ENCODE results near the gene FOXN4.

FOXN4 gene

DNA sequence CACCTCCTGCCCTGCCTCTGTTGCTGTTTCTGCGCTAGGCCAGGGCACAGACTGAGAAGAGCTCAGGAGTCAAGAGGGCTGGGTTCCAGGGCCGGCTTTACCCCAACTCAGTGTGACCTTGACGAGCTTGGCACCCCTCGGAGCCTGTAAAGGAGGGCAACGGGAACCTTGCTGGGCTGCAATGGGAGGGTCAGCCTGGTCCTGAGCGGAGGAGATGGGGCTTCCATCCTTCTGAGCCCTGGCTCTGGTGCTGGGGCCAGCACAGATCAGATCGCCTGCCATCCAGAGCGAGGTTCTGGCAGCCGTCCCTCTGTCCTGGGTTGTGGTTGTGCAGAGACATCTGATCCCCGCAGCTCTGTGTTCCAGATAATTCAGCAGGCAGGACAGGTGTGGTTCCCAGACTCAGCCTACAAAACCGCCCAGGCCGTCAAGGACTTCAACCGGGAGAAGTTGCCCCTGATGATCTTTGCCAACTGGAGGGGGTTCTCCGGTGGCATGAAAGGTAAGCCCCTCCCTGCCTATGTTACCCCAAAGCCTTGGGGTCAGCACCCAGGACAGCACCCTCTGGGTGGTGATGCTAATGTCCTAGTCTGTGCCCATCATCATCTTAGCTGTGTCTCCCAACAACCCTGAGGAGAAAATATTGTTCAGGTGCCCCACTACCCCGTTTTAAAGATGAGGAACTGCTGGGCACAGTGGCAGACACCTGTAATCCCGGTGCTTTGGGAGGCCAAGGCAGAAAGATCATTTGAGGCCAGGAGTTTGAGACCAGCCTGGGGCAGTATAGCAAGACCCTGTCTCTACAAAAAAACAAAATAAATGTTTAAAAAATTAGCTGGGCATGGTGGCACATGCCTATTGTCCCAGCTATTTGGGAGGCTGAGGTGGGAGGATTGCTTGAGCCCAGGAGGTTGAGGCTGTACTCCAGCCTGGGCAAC lies 50.2 kb downstream of the FOXN4 start:
- TF ChIP-seq, protein P1, sequence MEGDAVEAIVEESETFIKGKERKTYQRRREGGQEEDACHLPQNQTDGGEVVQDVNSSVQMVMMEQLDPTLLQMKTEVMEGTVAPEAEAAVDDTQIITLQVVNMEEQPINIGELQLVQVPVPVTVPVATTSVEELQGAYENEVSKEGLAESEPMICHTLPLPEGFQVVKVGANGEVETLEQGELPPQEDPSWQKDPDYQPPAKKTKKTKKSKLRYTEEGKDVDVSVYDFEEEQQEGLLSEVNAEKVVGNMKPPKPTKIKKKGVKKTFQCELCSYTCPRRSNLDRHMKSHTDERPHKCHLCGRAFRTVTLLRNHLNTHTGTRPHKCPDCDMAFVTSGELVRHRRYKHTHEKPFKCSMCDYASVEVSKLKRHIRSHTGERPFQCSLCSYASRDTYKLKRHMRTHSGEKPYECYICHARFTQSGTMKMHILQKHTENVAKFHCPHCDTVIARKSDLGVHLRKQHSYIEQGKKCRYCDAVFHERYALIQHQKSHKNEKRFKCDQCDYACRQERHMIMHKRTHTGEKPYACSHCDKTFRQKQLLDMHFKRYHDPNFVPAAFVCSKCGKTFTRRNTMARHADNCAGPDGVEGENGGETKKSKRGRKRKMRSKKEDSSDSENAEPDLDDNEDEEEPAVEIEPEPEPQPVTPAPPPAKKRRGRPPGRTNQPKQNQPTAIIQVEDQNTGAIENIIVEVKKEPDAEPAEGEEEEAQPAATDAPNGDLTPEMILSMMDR (IDR thresholded peaks at IDR 0.05; ENCODE audit: control insufficient read depth, insufficient read depth, low read depth, low read length, missing control alignments): no peak
- DNase-seq (ENCODE audit: low read depth): no peak
- H3K4me3 ChIP-seq (ENCODE audit: control insufficient read depth, low read depth, low read length): no peak overlapping the region

DNA sequence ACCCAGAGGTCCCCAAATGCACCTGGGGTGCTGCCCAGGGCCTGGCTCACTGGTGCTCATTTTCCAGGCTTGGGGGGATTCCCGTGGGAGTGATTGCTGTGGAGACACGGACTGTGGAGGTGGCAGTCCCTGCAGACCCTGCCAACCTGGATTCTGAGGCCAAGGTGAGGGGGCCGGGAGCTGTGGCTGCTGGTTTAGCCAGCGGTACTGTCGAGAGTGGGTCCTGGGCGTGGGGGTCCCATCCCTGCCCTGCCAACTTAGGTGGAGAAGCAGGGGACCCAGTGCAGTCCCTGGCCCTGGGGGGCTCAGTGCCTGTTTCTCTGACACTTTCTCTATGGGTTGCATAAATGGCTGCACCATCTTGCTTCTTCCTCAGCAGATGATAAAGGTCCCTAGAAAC lies 50.9 kb downstream of the FOXN4 start:
- H3K4me3 ChIP-seq (ENCODE audit: control insufficient read depth, low read depth, low read length): no peak overlapping the region
- TF ChIP-seq, protein P1 (IDR thresholded peaks at IDR 0.05; ENCODE audit: control insufficient read depth, insufficient read depth, low read depth, low read length, missing control alignments): no peak
- DNase-seq (ENCODE audit: low read depth): no peak

DNA sequence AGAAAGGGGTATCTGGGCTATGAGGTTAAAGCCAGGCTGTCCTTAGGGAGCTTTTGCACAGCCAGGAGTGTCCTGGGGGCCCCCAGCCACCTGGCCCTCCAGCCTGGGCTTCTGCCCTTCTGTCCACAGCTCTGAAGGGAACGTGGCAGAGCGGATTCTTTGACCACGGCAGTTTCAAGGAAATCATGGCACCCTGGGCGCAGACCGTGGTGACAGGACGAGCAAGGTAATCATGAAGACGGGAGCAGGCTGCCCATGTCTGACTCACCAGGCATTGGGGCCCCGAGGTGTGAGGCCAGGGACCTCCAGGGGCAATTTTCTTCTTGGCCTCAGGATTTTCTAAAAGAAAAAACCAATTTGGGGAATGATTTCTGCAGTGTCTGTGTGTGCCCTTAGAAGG lies 53.1 kb downstream of the FOXN4 start:
- TF ChIP-seq, protein P1 (IDR thresholded peaks at IDR 0.05; ENCODE audit: control insufficient read depth, insufficient read depth, low read depth, low read length, missing control alignments): no peak
- no peak for DNase-seq (ENCODE audit: low read depth)
- no peak overlapping the region for H3K4me3 ChIP-seq (ENCODE audit: control insufficient read depth, low read depth, low read length)

DNA sequence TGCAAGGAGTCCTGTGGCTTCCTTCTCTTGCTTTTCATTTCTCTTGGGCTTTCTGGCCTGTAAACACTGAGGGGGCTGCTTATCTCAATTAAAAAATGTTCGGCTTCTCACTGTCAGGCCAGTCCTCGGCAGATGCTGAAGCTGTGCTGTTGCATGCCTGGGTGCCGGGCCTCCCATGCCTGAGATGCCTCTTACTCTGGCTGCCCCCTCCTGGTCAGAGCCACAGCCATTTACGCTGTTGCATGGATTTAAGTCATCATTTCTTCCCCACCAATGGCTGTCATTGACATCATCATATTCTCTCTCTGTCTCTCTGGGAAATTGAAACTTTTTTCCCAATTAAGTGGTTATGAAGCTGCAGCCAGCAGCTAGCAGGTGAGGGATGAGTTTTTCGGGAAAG lies 53.7 kb downstream of the FOXN4 start:
- no peak for DNase-seq (ENCODE audit: low read depth)
- TF ChIP-seq, protein P1 (IDR thresholded peaks at IDR 0.05; ENCODE audit: control insufficient read depth, insufficient read depth, low read depth, low read length, missing control alignments): peak; percentile 41
- H3K4me3 ChIP-seq (ENCODE audit: control insufficient read depth, low read depth, low read length): no peak overlapping the region

DNA sequence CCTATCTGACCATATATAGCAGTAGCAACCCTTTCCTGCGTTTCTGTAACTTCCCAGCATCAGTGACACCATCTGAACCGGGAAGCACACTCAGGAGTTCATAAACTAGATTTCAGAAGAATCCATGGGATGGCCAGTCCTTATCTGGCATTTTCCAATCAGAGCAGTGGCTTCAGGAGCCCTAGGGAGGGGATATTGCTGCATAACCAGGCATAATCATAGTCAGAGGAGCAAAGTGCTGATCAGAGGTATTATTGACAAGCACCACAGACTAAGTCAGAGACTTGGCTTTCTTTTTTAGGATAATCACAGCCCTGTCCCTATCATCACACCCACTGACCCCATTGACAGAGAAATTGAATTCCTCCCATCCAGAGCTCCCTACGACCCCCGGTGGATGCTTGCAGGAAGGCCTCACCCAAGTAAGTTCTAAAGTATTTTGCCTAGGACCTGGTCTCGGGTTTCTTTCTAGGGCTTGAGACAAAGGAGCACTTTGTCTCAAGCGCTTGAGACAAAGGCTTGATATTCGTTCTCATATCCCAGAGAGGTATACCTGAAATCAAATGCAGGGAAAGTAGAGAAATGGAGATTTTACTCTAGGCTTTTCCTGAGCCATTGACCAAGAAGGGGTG lies 55.1 kb downstream of the FOXN4 start:
- TF ChIP-seq, protein P1 (IDR thresholded peaks at IDR 0.05; ENCODE audit: control insufficient read depth, insufficient read depth, low read depth, low read length, missing control alignments): no peak
- H3K4me3 ChIP-seq (ENCODE audit: control insufficient read depth, low read depth, low read length): no peak overlapping the region
- DNase-seq (ENCODE audit: low read depth): no peak

DNA sequence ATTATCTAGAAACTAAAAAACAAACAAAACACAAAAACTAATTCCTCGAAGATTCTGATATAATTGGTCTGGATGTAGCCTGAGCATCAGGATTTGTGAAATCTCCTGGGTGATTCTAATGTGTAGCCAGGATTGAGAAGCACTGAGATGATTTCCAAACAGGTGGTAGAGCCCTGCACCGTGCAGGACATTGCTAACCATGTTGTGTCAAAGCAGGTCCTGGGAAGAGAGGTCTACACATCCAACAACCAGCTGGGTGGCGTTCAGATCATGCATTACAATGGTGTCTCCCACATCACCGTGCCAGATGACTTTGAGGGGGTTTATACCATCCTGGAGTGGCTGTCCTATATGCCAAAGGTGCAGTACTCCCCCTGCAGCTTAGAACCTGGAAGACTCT lies 56.3 kb downstream of the FOXN4 start:
- no peak overlapping the region for H3K4me3 ChIP-seq (ENCODE audit: control insufficient read depth, low read depth, low read length)
- no peak for DNase-seq (ENCODE audit: low read depth)
- TF ChIP-seq, protein P1 (IDR thresholded peaks at IDR 0.05; ENCODE audit: control insufficient read depth, insufficient read depth, low read depth, low read length, missing control alignments): no peak

Measured in AG09309 (cell line).